SK-N-SH (cell line): ENCODE data around the gene AFF1.

Source experiments
- EP300 ChIP-seq, 2 experiments: IDR thresholded peaks; 2 replicates each; pipeline versions ENCODE4 v1.4.0 to v1.6.1; 2012; ENCODE audit warnings: borderline replicate concordance in 1 of 2, low read depth in 1 of 2, low read length in 1 of 2
- EZH2phosphoT487 ChIP-seq: fragments of 200-600 bp; sonication (generic); IDR thresholded peaks from 2 replicates; pipeline ENCODE4 v1.6.1; 2017; ENCODE audit warnings: low read depth, mixed run types, mild to moderate bottlenecking, antibody characterized with exemption, moderate library complexity, borderline replicate concordance
- FOSL2 ChIP-seq: IDR thresholded peaks from 2 replicates; pipeline ENCODE4 v1.4.0; 2012; ENCODE audit warnings: low read depth, mild to moderate bottlenecking, moderate library complexity, borderline replicate concordance
- JUND ChIP-seq: IDR thresholded peaks from 2 replicates; pipeline ENCODE4 v1.4.0; 2012
- NRF1 ChIP-seq: IDR thresholded peaks from 2 replicates; pipeline ENCODE4 v1.6.1; 2012; ENCODE audit warnings: low read depth, mild to moderate bottlenecking, low read length
- POLR2AphosphoS5 ChIP-seq: IDR thresholded peaks from 2 replicates; pipeline ENCODE4 v1.6.1; 2012; ENCODE audit warnings: low read depth, low read length
- RAD21 ChIP-seq: IDR thresholded peaks from 2 replicates; pipeline ENCODE4 v1.6.1; 2012; ENCODE audit warnings: mild to moderate bottlenecking, low read length
- RFX5 ChIP-seq: IDR thresholded peaks from 2 replicates; pipeline ENCODE4 v1.6.1; 2012; ENCODE audit warnings: mild to moderate bottlenecking, improper control_type of control experiment, low read length
- TAF1 ChIP-seq: IDR thresholded peaks from 2 replicates; pipeline ENCODE4 v1.6.1; 2012; ENCODE audit warnings: low read depth, mild to moderate bottlenecking, low read length, moderate library complexity, borderline replicate concordance
- USF2 ChIP-seq: fragments of 150-350 bp; IDR thresholded peaks from 2 replicates; pipeline ENCODE4 v1.6.1; 2017; ENCODE audit warnings: antibody characterized with exemption, low read length, low read depth, borderline replicate concordance
- YY1 ChIP-seq: IDR thresholded peaks from 2 replicates; pipeline ENCODE4 v1.4.0; 2012; ENCODE audit warnings: low read depth, mild to moderate bottlenecking
- TF ChIP-seq, protein P1 (sequence below): fragments of 200-600 bp; sonication (generic); IDR thresholded peaks from 2 replicates; pipeline ENCODE4 v1.6.1; 2017; ENCODE audit warnings: antibody characterized with exemption, mild to moderate bottlenecking, moderate library complexity
- TF ChIP-seq, protein P2 (sequence below): IDR thresholded peaks from 2 replicates; pipeline ENCODE4 v1.4.0; 2012; ENCODE audit warnings: low read depth

- TF ChIP-seq, protein P1, sequence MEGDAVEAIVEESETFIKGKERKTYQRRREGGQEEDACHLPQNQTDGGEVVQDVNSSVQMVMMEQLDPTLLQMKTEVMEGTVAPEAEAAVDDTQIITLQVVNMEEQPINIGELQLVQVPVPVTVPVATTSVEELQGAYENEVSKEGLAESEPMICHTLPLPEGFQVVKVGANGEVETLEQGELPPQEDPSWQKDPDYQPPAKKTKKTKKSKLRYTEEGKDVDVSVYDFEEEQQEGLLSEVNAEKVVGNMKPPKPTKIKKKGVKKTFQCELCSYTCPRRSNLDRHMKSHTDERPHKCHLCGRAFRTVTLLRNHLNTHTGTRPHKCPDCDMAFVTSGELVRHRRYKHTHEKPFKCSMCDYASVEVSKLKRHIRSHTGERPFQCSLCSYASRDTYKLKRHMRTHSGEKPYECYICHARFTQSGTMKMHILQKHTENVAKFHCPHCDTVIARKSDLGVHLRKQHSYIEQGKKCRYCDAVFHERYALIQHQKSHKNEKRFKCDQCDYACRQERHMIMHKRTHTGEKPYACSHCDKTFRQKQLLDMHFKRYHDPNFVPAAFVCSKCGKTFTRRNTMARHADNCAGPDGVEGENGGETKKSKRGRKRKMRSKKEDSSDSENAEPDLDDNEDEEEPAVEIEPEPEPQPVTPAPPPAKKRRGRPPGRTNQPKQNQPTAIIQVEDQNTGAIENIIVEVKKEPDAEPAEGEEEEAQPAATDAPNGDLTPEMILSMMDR: no peak
- TF ChIP-seq EZH2phosphoT487 (no peak), POLR2AphosphoS5 (no peak), YY1 (no peak), USF2 (no peak), FOSL2 (no peak), NRF1 (no peak), JUND (no peak), TAF1 (no peak), EP300 (IDR thresholded peaks at IDR 0.05; ENCODE audit: borderline replicate concordance in 1 of 2, low read depth in 1 of 2, low read length in 1 of 2) (no peak), RFX5 (no peak), RAD21 (no peak)
- TF ChIP-seq, protein P2, sequence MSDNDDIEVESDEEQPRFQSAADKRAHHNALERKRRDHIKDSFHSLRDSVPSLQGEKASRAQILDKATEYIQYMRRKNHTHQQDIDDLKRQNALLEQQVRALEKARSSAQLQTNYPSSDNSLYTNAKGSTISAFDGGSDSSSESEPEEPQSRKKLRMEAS: no peak
Measured at GRCh38 chr4:87097075-87097474, 162.3 kb downstream of the AFF1 start.
